ENCODE results near the gene FAM13A.
A peak's percentile ranks its signal among the peaks of the same experiment; 100 is the strongest.

FAM13A gene
- long read RNA-seq, partial matches to known transcripts = 0 of 1 reads
- long read RNA-seq, other reads (novel, unspliced or antisense) = 1 of 1 reads

- Histone ChIP-seq H3K27ac (replicated peaks) (no peak within 1 kb of the TSS; the same call in 1 of the 2 replicates), H3K27me3 (ENCODE audit: insufficient read depth, poor library complexity, severe bottlenecking) (no peaks in the 10 kb centered on the region), H3K4me3 (replicated peaks; ENCODE audit: insufficient read depth, low read length) (no peak within 1 kb of the TSS)
- peak in 1 of 2 experiments; percentile 29 for DNase-seq (ENCODE audit: low read depth in 1 of 2, low spot score in 1 of 2)
- TF ChIP-seq GABPA (IDR thresholded peaks at IDR 0.05; ENCODE audit: low read depth) (no peak), POLR2AphosphoS5 (IDR thresholded peaks at IDR 0.05; ENCODE audit: low read depth) (no peak), CTCF (IDR thresholded peaks at IDR 0.05; ENCODE audit: insufficient read depth, low read length) (no peak), SPI1 (IDR thresholded peaks at IDR 0.05; ENCODE audit: borderline replicate concordance, low read depth) (no peak), REST (IDR thresholded peaks at IDR 0.05; ENCODE audit: insufficient replicate concordance, low read depth) (no peak)
These were observed at the start of gene FAM13A for GRCh38 chr4:89056953-89057398. FAM13A (minus strand) TSS chr4:89057185; CDS start chr4:89056964, 221 bp downstream.

GRCh38 chr4:89105726-89106125 lies 48.7 kb upstream of the FAM13A start:
- DNase-seq (ENCODE audit: low read depth in 1 of 2, low spot score in 1 of 2) = no peak
- peaks cover 13% of the 10 kb centered on the region for H3K27me3 ChIP-seq (ENCODE audit: insufficient read depth, poor library complexity, severe bottlenecking)
- H3K27ac ChIP-seq (replicated peaks) = no peak overlapping the region
- no peak overlapping the region for H3K4me3 ChIP-seq (replicated peaks; ENCODE audit: insufficient read depth, low read length)
- TF ChIP-seq GABPA (IDR thresholded peaks at IDR 0.05; ENCODE audit: low read depth) (no peak), CTCF (IDR thresholded peaks at IDR 0.05; ENCODE audit: insufficient read depth, low read length) (no peak), REST (IDR thresholded peaks at IDR 0.05; ENCODE audit: insufficient replicate concordance, low read depth) (no peak), POLR2AphosphoS5 (IDR thresholded peaks at IDR 0.05; ENCODE audit: low read depth) (no peak), SPI1 (IDR thresholded peaks at IDR 0.05; ENCODE audit: borderline replicate concordance, low read depth) (no peak)

GRCh38 chr4:89101256-89102161 lies 44.5 kb upstream of the FAM13A start:
- DNase-seq (ENCODE audit: low read depth in 1 of 2, low spot score in 1 of 2) = no peak
- Histone ChIP-seq H3K27ac (replicated peaks) (no peak overlapping the region), H3K4me3 (replicated peaks; ENCODE audit: insufficient read depth, low read length) (no peak overlapping the region), H3K27me3 (ENCODE audit: insufficient read depth, poor library complexity, severe bottlenecking) (no peaks in the 10 kb centered on the region)
- no peak for TF ChIP-seq CTCF (IDR thresholded peaks at IDR 0.05; ENCODE audit: insufficient read depth, low read length)
- TF ChIP-seq REST (IDR thresholded peaks at IDR 0.05; ENCODE audit: insufficient replicate concordance, low read depth) = no peak
- TF ChIP-seq GABPA (IDR thresholded peaks at IDR 0.05; ENCODE audit: low read depth) = no peak
- no peak for TF ChIP-seq SPI1 (IDR thresholded peaks at IDR 0.05; ENCODE audit: borderline replicate concordance, low read depth)
- TF ChIP-seq POLR2AphosphoS5 (IDR thresholded peaks at IDR 0.05; ENCODE audit: low read depth) = no peak

All from HL-60 (cell line).